ENCODE measurements around the gene FAM156B.
"Not testable (repeated sequence)": the region's sequence is repeated elsewhere in the genome, so short reads cannot be mapped to it uniquely, and the experiment has no call there.

DNA sequence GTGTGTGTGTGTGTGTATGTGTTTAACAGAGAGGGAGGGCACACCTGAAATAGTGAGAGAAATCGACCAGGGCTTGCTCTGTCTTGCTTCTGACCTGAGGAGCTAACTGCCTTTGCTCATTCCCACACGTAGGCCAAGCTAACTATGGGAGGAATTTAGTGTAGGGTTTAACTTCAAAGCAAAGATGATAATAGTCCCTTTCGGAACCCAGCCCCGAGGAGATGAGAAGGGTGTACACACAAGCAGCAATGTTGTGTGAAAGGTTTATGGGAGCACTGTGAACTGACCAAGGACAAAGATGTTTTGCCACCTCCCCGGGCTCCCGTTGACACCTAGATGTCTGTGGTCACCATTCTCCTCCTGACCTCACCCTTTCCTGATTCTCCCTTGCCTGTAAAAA is 20.7 kb upstream of the FAM156B start:
- not testable (repeated sequence) for TF ChIP-seq POLR2A, CTCF (IDR thresholded peaks at IDR 0.05)
